GM18517 (cell line): ENCODE data around the gene ATP8B1.
A peak's percentile ranks its signal among the peaks of the same experiment; 100 is the strongest.
"Not testable (repeated sequence)": the region's sequence is repeated elsewhere in the genome, so short reads cannot be mapped to it uniquely, and the experiment has no call there.

ENCODE experiments used
- ATAC-seq: cut with Tn5 transposase; IDR thresholded peaks from one replicate; pipeline ENCODE4 v1.9.1; 2021; ENCODE audit warnings: mild to moderate bottlenecking, moderate library complexity; ENCODE audit not compliant: unreplicated experiment

The ATP8B1 gene

GRCh38 chr18:57803103-57803969 is at the start of gene ATP8B1:
ATP8B1 (minus strand) TSS chr18:57803315; CDS start chr18:57731807, 71,508 bp downstream.
- ATAC-seq: peak; percentile 53

GRCh38 chr18:57850063-57850462 is 46.9 kb upstream of the ATP8B1 start:
- no peak for ATAC-seq

GRCh38 chr18:57848374-57848773 is 45.3 kb upstream of the ATP8B1 start:
- ATAC-seq: not testable (repeated sequence)

- not testable (repeated sequence) for ATAC-seq
Observed at GRCh38 chr18:57847431-57847830, 44.3 kb upstream of the ATP8B1 start.

- no peak for ATAC-seq
Observed at GRCh38 chr18:57846258-57846657, 43.1 kb upstream of the ATP8B1 start.

- ATAC-seq: no peak
Observed at GRCh38 chr18:57845605-57846074, 42.5 kb upstream of the ATP8B1 start.

GRCh38 chr18:57844319-57844718 is 41.2 kb upstream of the ATP8B1 start:
- ATAC-seq: no peak

- no peak for ATAC-seq
Observed at GRCh38 chr18:57843386-57843785, 40.3 kb upstream of the ATP8B1 start.

- peak; percentile 49 for ATAC-seq
Observed at GRCh38 chr18:57841568-57841967, 38.5 kb upstream of the ATP8B1 start.

- ATAC-seq: no peak
Observed at GRCh38 chr18:57839942-57840381, 36.8 kb upstream of the ATP8B1 start.

- peak; percentile 88 for ATAC-seq
Observed at GRCh38 chr18:57837917-57838548, 34.9 kb upstream of the ATP8B1 start.

- no peak for ATAC-seq
Observed at GRCh38 chr18:57836557-57836956, 33.4 kb upstream of the ATP8B1 start.

GRCh38 chr18:57835904-57836303 is 32.8 kb upstream of the ATP8B1 start:
- no peak for ATAC-seq

- ATAC-seq: no peak
Observed at GRCh38 chr18:57834616-57835015, 31.5 kb upstream of the ATP8B1 start.

- ATAC-seq: peak; percentile 35
Observed at GRCh38 chr18:57833441-57834101, 30.5 kb upstream of the ATP8B1 start.

GRCh38 chr18:57832730-57833129 is 29.6 kb upstream of the ATP8B1 start:
- ATAC-seq: no peak

- ATAC-seq: no peak
Observed at GRCh38 chr18:57831597-57832377, 28.7 kb upstream of the ATP8B1 start.

GRCh38 chr18:57827646-57828045 is 24.5 kb upstream of the ATP8B1 start:
- no peak for ATAC-seq

GRCh38 chr18:57826252-57826651 is 23.1 kb upstream of the ATP8B1 start:
- ATAC-seq: no peak

- ATAC-seq: not testable (repeated sequence)
Observed at GRCh38 chr18:57820583-57820982, 17.5 kb upstream of the ATP8B1 start.
